HuH-7 (cell line): ENCODE results near the gene MT1HL1.

Experiments
- DNase-seq: peaks from one replicate; pipeline ENCODE4 v3.0.0; 2011; ENCODE audit warnings: low spot score

MT1HL1 gene

GRCh38 chr1:237004116-237004515, at the start of gene MT1HL1:
Gene MT1HL1, minus strand, starts transcription at chr1:237004441. Its CDS starts 69 bp downstream, at chr1:237004372.
- no peak for DNase-seq

- DNase-seq, result no peak
Measured at GRCh38 chr1:237050915-237051314, 46.7 kb upstream of the MT1HL1 start.

- DNase-seq, result no peak
Measured at GRCh38 chr1:237050185-237050584, 45.9 kb upstream of the MT1HL1 start.

- no peak for DNase-seq
Measured at GRCh38 chr1:237048803-237049202, 44.6 kb upstream of the MT1HL1 start.

DNA sequence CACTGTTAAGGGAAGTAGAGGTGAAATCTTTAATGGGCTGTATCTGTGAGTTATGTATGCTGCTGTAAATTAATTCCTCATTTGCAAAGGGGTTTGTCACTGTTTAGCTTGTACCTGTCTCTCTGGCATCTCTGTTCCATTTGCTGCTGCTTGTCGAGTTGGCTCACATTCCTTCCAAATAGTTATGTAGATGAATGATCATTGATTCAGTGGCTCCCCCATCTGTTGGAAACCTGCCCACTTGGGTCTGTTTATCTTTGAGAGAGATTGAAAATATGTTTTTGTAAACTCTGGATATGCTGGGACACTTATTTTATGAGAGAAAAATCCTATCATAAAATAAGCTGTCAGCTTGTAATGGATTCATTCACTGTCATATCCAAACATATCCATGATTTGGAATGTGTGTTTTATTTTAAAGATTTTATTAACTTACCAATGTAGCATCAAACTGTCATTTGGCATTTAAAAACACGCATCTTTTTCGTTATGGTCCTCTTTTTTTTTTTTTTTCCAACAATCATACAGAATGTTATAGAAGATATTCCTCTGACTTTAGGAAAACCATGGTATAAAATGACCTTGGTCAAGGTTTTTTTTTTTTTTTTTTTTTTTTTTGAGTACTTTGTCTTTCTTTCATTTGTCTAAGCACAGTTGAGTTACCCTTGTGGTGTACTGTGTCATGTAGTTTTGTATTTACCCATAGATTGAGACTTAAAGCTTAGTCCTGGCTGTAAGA, 41.2 kb upstream of the MT1HL1 start:
- no peak for DNase-seq

DNA sequence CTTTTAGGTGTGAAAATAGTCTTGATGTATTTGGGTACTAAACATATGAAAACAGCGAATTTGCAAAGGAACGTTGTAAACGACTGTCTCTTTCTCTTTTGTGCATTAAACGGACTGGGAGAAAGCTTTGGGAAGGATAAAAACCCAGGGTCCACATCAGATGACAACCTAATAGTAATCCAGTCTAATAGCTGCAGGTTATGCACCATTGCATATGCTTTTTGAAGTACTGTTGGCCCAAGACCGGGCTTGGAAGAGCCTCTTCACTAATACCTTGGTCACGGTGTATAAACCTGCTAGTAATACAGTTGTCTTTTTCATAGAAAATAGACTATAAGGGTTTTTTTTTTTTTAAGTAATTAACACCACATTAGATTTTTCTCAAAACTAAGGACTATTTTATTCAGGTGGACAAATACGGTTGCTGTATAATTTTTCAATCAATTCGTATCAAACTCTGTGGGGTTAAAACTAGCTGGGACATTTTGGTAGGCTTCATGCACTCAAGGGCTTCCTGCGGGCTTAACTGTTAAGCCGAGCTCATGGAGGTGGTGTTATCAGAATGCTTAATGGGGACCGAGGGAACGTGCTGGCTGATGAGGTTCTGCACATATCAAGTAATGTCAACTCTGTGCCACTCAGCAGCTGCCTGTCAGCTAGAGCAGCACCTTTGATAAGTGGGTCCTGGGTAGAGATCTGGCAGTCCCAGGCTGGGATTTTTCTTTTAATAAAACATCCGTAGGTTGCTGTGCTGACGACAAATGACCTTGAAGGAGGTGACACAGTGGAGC, 39.8 kb upstream of the MT1HL1 start:
- no peak for DNase-seq

GRCh38 chr1:237042892-237043576, 38.8 kb upstream of the MT1HL1 start:
- DNase-seq, result no peak

DNA sequence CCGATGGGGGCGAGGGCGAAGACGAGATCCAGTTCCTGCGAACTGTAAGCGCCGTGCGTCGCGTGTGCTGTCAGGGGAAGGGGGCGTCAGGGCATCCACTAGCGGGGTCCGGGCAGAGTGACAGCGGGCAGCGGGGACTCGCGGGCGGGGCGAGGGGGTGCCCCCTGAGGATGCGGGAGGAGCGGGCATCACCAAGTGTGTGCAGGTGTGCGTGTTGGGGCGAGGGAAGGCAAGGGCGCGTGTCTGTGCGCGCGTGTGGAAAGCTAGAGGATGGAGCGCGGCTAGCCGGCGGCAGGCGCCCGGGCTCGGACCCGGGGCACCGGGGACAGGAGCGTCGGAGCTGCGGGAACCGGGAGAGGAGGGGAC, 38.3 kb upstream of the MT1HL1 start:
- no peak for DNase-seq

DNA sequence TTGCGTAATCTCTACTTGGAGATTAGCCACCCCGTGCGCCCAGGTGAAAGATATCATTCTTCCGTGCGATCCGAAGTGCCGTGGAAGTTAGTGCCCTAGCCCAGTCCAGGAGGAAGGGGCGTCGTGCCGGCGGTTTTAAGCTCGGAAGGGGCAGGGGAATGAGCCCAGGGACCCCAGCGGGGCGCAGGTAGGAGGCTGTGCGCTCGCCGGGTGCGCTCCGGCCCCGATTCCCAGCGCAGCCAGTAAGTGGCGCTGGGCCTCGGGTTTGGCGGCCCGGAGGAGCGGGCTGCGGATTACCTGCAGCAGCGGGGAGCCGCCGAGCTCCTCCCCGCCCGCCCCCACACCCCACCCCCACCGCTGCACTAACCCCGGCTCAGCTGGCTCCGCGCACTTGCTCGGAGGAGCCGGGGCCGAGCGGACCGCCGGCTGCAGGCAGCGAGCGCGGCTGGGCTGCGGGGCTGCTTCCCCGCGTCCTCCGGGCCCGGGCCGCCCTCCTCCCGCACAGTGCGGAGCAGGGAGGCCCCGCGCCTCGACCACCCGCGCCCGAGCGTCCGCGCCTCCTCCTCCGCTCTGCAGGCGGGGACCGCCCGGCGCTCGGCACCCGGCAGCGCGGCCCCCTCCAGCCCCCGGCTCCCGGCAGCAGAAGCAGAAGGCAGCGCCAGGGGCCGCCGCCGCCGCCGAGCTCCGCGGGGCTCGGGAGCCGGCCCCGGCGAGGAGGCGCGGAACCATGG, 37.7 kb upstream of the MT1HL1 start, which contains the start of gene RYR2:
TSS of gene RYR2 (plus strand) at position 390 of the 731 bp plus-strand sequence. CDS start at position 728, 338 bp downstream.
- DNase-seq, result no peak

GRCh38 chr1:237041461-237041794, 37.2 kb upstream of the MT1HL1 start:
- no peak for DNase-seq

- no peak for DNase-seq
Measured at GRCh38 chr1:237040823-237041222, 36.6 kb upstream of the MT1HL1 start.

- DNase-seq, result no peak
Measured at GRCh38 chr1:237038211-237038610, 34.0 kb upstream of the MT1HL1 start.

DNA sequence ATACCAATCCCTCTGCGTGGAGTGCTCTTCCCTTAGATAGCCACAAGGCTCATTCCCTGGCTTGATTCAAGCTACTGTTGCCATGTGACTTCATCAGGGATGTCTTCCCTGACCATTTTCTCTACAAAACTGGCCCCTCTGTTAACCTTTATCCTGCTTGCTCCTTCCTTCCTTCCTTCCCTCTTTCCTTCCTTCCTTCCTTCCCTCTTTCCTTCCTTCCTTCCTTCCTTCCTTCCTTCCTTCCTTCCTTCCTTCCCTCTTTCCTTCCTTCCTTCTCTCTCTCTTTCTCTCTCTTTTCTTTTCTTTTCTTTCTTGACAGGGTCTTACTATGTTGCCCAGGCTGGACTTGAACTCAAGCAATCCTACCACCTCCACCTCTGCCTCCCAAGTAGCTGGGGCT, 31.5 kb upstream of the MT1HL1 start:
- no peak for DNase-seq

GRCh38 chr1:237033804-237034203, 29.6 kb upstream of the MT1HL1 start:
- DNase-seq, result no peak

DNA sequence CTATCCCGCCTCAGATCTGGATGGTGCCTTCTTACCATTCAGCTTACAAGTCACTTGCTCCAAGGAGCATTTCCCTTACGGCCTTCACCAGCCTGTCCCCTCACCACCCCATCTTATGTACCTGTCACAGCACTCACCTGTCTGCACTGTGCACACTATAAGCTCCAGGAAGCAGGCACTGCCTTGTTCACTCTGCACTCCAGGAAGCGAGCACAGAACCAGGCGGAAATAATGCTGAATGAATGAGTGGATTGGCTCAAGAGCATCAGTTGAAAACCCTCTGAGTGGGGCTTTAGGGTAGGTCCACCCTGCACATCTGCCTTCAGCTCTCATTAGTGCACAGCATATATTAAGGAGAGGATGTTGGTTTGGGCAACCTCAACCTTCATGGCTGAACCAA, 28.8 kb upstream of the MT1HL1 start:
- DNase-seq, result no peak

DNA sequence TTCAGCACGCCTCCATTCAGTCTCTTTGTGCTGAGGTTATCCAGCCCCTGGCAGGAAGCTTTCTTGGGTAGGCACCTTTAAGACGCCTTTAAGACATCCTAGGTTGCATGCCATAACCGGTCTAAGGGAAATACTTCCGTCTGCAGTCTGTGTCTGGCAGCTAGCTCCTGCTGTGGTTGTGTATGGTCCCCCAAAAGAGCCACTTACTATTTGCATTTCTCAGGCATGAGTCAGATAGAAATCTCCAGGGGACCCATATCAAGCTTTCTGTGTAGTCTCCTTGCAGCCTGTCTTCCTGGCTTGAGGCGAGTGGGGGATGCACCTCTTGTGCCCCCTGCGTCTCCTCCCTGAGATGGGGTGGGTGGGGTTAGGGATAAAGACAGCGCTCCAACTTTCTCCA, 27.8 kb upstream of the MT1HL1 start:
- no peak for DNase-seq

DNA sequence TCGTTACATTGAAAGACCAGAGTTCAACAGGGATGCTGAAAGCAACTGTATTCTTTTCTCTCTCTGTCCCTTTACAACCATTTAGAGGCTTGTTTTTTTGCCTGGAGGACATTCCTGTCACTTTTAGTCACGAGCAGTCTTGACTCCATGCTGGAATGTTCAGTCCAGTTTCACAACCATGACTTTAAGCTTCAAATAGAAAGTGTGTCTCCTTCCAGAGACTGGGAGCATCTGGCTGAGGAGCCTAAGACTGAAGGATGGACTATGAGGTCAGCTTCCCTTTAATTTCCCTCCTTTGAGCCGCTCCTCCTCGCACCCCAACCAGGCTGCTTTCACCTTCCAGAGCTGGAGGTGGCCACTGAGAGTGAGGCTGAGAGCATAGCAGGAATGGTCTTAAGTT, 27.2 kb upstream of the MT1HL1 start:
- no peak for DNase-seq

- DNase-seq, result no peak
Measured at GRCh38 chr1:237029850-237030535, 25.8 kb upstream of the MT1HL1 start.

- no peak for DNase-seq
Measured at GRCh38 chr1:237029240-237029639, 25.0 kb upstream of the MT1HL1 start.

DNA sequence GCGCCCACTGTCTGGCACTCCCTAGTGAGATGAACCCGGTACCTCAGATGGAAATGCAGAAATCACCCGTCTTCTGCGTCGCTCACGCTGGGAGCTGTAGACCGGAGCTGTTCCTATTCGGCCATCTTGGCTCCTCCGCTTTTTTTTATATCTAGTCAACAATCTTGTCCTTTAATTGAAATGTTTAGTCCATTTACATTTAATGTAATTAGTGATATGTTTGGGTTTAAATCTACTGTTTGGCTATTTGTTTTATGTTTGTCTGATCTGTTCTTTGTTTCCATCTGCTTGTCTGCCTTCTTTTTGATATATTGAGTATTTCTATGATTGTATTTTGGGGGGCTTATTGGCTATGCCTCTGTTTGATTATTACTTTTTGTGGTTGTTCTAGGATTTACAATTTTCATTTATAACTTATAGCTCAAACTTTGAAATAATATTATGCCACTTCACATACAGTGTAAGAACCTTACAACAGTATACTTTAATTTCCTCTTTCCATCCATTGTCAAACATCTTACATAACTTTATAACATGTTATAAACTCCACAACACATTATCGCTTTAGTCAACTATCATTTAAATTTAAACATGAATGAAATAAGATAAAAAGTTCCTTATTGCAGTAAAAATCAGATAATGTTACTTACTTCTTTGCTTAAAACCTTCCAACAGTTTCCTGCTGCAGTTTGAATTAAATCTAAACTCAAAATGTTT, 21.3 kb upstream of the MT1HL1 start:
- no peak for DNase-seq

DNA sequence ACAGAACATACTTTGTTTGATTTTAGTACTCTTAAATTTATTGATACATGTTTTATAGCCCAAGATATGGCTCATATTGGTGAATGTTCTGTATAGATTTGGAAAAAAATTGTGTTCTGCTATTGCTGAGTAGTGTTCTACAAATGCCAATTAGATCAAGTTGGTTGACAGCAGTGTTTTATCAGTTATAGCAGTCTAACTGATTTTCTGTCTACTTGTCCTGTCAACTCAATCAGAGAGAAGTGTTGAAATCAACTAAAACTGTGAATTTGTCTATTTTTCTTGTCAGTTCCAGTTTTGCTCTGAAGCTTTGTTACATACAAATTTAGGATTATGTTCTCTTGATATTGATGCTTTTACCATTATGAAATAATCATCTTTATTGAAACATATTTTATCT, 14.7 kb upstream of the MT1HL1 start:
- DNase-seq, result no peak
